Nephron (organoid): ENCODE measurements around the gene ABLIM2.

ENCODE experiments used
- H3K27ac Mint-ChIP-seq, 3 experiments: 2 replicates each; pipeline ENCODE4 v1.8.0; 2020; ENCODE audit warnings: mixed read lengths in 3 of 3, mild to moderate bottlenecking in 2 of 3, moderate library complexity in 1 of 3
- H3K27me3 Mint-ChIP-seq: 2 replicates; pipeline ENCODE4 v1.8.0; 2021; ENCODE audit warnings: low read depth, mild to moderate bottlenecking, moderate library complexity, mixed read lengths
- H3K36me3 Mint-ChIP-seq: 2 replicates; pipeline ENCODE4 v1.8.0; 2020; ENCODE audit warnings: low read depth, mixed read lengths
- H3K4me1 Mint-ChIP-seq: 2 replicates; pipeline ENCODE4 v1.8.0; 2020; ENCODE audit warnings: mixed read lengths
- H3K4me3 Mint-ChIP-seq, 3 experiments: 2 replicates each; pipeline ENCODE4 v1.8.0; 2020; ENCODE audit warnings: mild to moderate bottlenecking in 3 of 3, mixed read lengths in 3 of 3, moderate library complexity in 2 of 3
- H3K9me3 Mint-ChIP-seq: 2 replicates; pipeline ENCODE4 v1.8.0; 2020; ENCODE audit warnings: mixed read lengths
- CTCF ChIP-seq, 3 experiments: fragments of 200-600 bp; sonication (generic); IDR thresholded peaks; one replicate each; pipeline ENCODE4 v1.5.0; 2021; ENCODE audit warnings: antibody characterized with exemption in 3 of 3; ENCODE audit not compliant: unreplicated experiment in 3 of 3

The ABLIM2 gene

GRCh38 chr4:8041172-8041571, 117.4 kb downstream of the ABLIM2 start:
- Mint-ChIP-seq H3K4me1 (peaks cover 12% of the 10 kb centered on the region), H3K36me3 (no peaks in the 10 kb centered on the region), H3K9me3 (no peaks in the 10 kb centered on the region), H3K4me3 (no peak overlapping the region), H3K27ac (no peak overlapping the region), H3K27me3 (peaks cover 41% of the 10 kb centered on the region)
- TF ChIP-seq CTCF (IDR thresholded peaks at IDR 0.05; ENCODE audit: unreplicated experiment in 3 of 3): no peak

GRCh38 chr4:8040607-8041006, 118.0 kb downstream of the ABLIM2 start:
- Mint-ChIP-seq H3K27me3 (peaks cover 35% of the 10 kb centered on the region), H3K4me3 (no peak overlapping the region), H3K9me3 (no peaks in the 10 kb centered on the region), H3K36me3 (no peaks in the 10 kb centered on the region), H3K27ac (no peak overlapping the region), H3K4me1 (peaks cover 13% of the 10 kb centered on the region)
- TF ChIP-seq CTCF (IDR thresholded peaks at IDR 0.05; ENCODE audit: unreplicated experiment in 3 of 3): no peak

- no peak overlapping the region for H3K27ac Mint-ChIP-seq
- no peak for TF ChIP-seq CTCF (IDR thresholded peaks at IDR 0.05; ENCODE audit: unreplicated experiment in 3 of 3)
- peaks cover 18% of the 10 kb centered on the region for H3K4me1 Mint-ChIP-seq
- no peaks in the 10 kb centered on the region for H3K36me3 Mint-ChIP-seq
- peaks cover 36% of the 10 kb centered on the region for H3K27me3 Mint-ChIP-seq
- H3K9me3 Mint-ChIP-seq: no peaks in the 10 kb centered on the region
- no peak overlapping the region for H3K4me3 Mint-ChIP-seq
Measured at GRCh38 chr4:8039853-8040252, 118.8 kb downstream of the ABLIM2 start.

GRCh38 chr4:8039290-8039689, 119.3 kb downstream of the ABLIM2 start:
- peaks cover 31% of the 10 kb centered on the region for H3K27me3 Mint-ChIP-seq
- no peak overlapping the region for H3K27ac Mint-ChIP-seq
- peaks cover 13% of the 10 kb centered on the region for H3K4me1 Mint-ChIP-seq
- TF ChIP-seq CTCF (IDR thresholded peaks at IDR 0.05; ENCODE audit: unreplicated experiment in 3 of 3): no peak
- H3K4me3 Mint-ChIP-seq: no peak overlapping the region
- no peaks in the 10 kb centered on the region for H3K9me3 Mint-ChIP-seq
- no peaks in the 10 kb centered on the region for H3K36me3 Mint-ChIP-seq

GRCh38 chr4:8038719-8039251, 119.8 kb downstream of the ABLIM2 start:
- Mint-ChIP-seq H3K9me3 (no peaks in the 10 kb centered on the region), H3K27ac (no peak overlapping the region), H3K27me3 (peaks cover 32% of the 10 kb centered on the region), H3K36me3 (no peaks in the 10 kb centered on the region), H3K4me1 (peaks cover 13% of the 10 kb centered on the region), H3K4me3 (no peak overlapping the region)
- no peak for TF ChIP-seq CTCF (IDR thresholded peaks at IDR 0.05; ENCODE audit: unreplicated experiment in 3 of 3)

- H3K4me3 Mint-ChIP-seq: no peak overlapping the region
- H3K9me3 Mint-ChIP-seq: no peaks in the 10 kb centered on the region
- H3K27me3 Mint-ChIP-seq: peaks cover 29% of the 10 kb centered on the region
- H3K27ac Mint-ChIP-seq: no peak overlapping the region
- H3K36me3 Mint-ChIP-seq: no peaks in the 10 kb centered on the region
- no peak for TF ChIP-seq CTCF (IDR thresholded peaks at IDR 0.05; ENCODE audit: unreplicated experiment in 3 of 3)
- H3K4me1 Mint-ChIP-seq: peaks cover 13% of the 10 kb centered on the region
Measured at GRCh38 chr4:8038083-8038482, 120.5 kb downstream of the ABLIM2 start.
